OCI-LY3 (cell line): ENCODE measurements around the gene EIPR1.

Source experiments
- H2AFZ ChIP-seq: fragments of 200-600, 300-600 bp; shearing (Covaris generic); 2 replicates; pipeline ENCODE4 v1.6.0; 2014; ENCODE audit warnings: antibody characterized with exemption, low read depth, low read length
- H3K27ac ChIP-seq: fragments of 200-600, 300-600 bp; sonication (generic); 2 replicates; pipeline ENCODE4 v1.5.1; 2014; ENCODE audit warnings: mild to moderate bottlenecking, low read length, moderate library complexity, mixed read lengths
- H3K27me3 ChIP-seq: fragments of 200-600, 300-600 bp; sonication (generic); 2 replicates; pipeline ENCODE4 v1.6.1; 2014; ENCODE audit warnings: low read depth, low read length, mixed read lengths
- H3K36me3 ChIP-seq: fragments of 200-600, 300-600 bp; sonication (generic); replicated peaks from 2 replicates; pipeline ENCODE3; 2014; ENCODE audit warnings: low read depth, low read length, mixed read lengths
- H3K4me1 ChIP-seq: fragments of 300-600, 200-600 bp; sonication (generic); 2 replicates; pipeline ENCODE4 v1.6.1; 2014; ENCODE audit warnings: low read length, mixed read lengths
- H3K4me2 ChIP-seq: fragments of 200-600, 300-600 bp; sonication (generic); 2 replicates; pipeline ENCODE4 v1.6.1; 2014; ENCODE audit warnings: low read length, mixed read lengths
- H3K4me3 ChIP-seq: fragments of 300-600, 200-600 bp; sonication (generic); 2 replicates; pipeline ENCODE4 v1.5.1; 2014; ENCODE audit warnings: antibody characterized with exemption, mild to moderate bottlenecking, low read length, moderate library complexity
- H3K79me2 ChIP-seq: fragments of 300-600, 200-600 bp; shearing (Covaris generic); 2 replicates; pipeline ENCODE4 v1.6.1; 2014; ENCODE audit warnings: mild to moderate bottlenecking, low read length, mixed read lengths
- H3K9ac ChIP-seq: fragments of 300-600, 200-600 bp; shearing (Covaris generic); 2 replicates; pipeline ENCODE4 v1.6.0; 2014; ENCODE audit warnings: mild to moderate bottlenecking, low read length, moderate library complexity
- H3K9me3 ChIP-seq: fragments of 200-600, 300-600 bp; shearing (Covaris generic); 2 replicates; pipeline ENCODE4 v1.6.1; 2014; ENCODE audit warnings: low read length, mixed read lengths; ENCODE audit not compliant: insufficient read depth
- H4K20me1 ChIP-seq: fragments of 200-600, 300-600 bp; sonication (generic); 2 replicates; pipeline ENCODE4 v1.6.1; 2016; ENCODE audit warnings: low read length, mixed read lengths; ENCODE audit not compliant: insufficient read depth
- CTCF ChIP-seq: fragments of 200-600, 300-600 bp; sonication (generic); IDR thresholded peaks from 2 replicates; pipeline ENCODE4 v1.5.1; 2014; ENCODE audit warnings: antibody characterized with exemption, low read length, low read depth
- EZH2phosphoT487 ChIP-seq: fragments of 200-600 bp; shearing (Covaris generic); IDR thresholded peaks from 2 replicates; pipeline ENCODE4 v1.6.1; 2018; ENCODE audit warnings: antibody characterized with exemption, mixed run types, low read depth

Gene EIPR1

DNA sequence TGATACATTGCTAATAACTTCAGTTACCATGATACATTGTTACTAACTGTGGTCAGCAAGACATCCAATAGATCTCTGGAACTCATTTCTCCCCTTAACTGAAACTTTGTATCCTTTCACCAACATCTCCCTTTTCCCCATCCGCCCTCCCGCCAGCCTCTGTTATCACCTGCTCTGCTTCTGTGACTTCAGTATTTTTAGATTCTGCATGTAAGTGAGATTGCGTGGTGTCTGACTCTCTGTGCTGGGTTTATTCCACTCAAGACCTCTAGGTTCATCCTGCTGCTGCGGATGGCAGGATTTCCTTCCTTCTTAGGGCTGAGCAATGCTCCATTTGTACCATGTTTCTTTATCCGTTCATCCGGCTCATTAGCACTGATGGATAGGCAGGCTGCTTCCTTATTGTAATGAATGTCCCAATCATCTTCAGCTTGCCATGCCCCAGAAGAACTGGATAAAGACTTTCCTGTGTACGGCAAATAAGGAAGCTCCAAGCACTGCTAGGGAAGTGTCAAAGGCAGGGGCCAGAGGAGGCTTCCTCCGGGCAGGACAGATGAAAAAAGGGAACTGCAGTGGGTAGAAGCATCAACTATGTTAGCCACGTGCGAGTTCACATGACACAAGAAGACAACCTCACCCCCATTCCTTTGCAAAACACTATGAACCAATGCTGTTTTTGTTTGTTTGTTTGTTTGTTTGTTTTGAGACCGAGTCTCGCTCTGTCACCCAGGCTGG lies 113.4 kb downstream of the EIPR1 start:
- no peak overlapping the region for H3K9ac ChIP-seq
- H3K4me1 ChIP-seq = no peaks in the 10 kb centered on the region
- H2AFZ ChIP-seq = no peak overlapping the region
- H3K9me3 ChIP-seq = no peaks in the 10 kb centered on the region
- H3K4me2 ChIP-seq = no peak overlapping the region
- no peak overlapping the region for H3K27ac ChIP-seq
- H3K4me3 ChIP-seq = no peak overlapping the region
- 0 out of 2 replicates have a peak, but pooled peaks cover 6% of the 10 kb centered on the region for H4K20me1 ChIP-seq
- H3K27me3 ChIP-seq = no peaks in the 10 kb centered on the region
- H3K36me3 ChIP-seq = no peaks in the 10 kb centered on the region
- no peaks in the 10 kb centered on the region for H3K79me2 ChIP-seq
- no peak for TF ChIP-seq CTCF
- no peak for TF ChIP-seq EZH2phosphoT487

DNA sequence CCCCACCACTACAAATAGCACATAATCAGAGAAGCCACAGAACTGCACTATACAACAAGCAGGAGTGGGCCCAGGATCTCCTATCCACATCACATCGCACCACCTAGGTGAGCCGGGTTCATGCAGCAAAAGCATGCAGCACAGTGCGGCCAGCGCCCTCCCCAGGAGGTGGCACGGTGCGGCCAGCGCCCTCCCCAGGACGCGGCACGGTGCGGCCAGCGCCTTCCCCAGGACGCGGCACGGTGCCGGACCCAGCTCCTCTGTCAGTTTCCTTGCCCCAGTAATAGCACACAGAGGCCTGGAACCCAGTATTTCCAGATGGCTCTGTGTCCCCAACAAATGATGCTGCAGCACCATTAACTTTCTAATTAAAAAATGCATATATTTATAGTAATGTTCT lies 114.1 kb downstream of the EIPR1 start:
- TF ChIP-seq CTCF = no peak
- no peak for TF ChIP-seq EZH2phosphoT487
- Histone ChIP-seq H3K36me3 (no peaks in the 10 kb centered on the region), H3K9me3 (no peaks in the 10 kb centered on the region), H3K9ac (no peak overlapping the region), H3K79me2 (no peaks in the 10 kb centered on the region), H3K4me3 (no peak overlapping the region), H3K27me3 (no peaks in the 10 kb centered on the region), H2AFZ (no peak overlapping the region), H3K4me1 (no peaks in the 10 kb centered on the region), H3K27ac (no peak overlapping the region), H4K20me1 (0 out of 2 replicates have a peak, but pooled peaks cover 6% of the 10 kb centered on the region), H3K4me2 (no peak overlapping the region)

GRCh38 chr2:3262437-3263388 lies 114.9 kb downstream of the EIPR1 start:
- Histone ChIP-seq H3K4me3 (no peak overlapping the region), H3K36me3 (no peaks in the 10 kb centered on the region), H3K4me2 (no peak overlapping the region), H3K27ac (no peak overlapping the region), H3K27me3 (no peaks in the 10 kb centered on the region), H3K9me3 (no peaks in the 10 kb centered on the region), H3K9ac (no peak overlapping the region), H2AFZ (no peak overlapping the region), H3K4me1 (no peaks in the 10 kb centered on the region), H4K20me1 (0 out of 2 replicates have a peak, but pooled peaks cover 6% of the 10 kb centered on the region), H3K79me2 (no peaks in the 10 kb centered on the region)
- TF ChIP-seq CTCF = no peak
- no peak for TF ChIP-seq EZH2phosphoT487

DNA sequence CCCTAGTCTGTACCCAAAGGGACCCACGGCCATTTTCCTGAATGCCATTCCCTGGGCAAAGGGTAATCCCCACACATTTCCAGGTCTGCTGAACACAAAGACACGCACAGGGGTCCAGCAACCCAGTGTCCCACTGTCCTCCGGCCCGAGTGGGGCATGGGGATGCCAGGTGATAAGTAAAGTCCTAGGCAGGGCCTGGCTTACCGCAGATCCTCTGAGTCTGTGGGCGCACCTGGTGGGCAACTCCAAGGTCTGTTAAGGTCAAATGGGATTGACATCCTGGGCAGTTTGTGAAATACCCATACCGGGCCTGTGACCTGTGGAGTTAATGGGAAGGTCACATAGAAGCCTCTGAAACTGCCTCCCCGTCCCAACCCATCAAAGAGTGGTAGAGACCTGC lies 116.1 kb downstream of the EIPR1 start:
- Histone ChIP-seq H3K79me2 (no peaks in the 10 kb centered on the region), H3K9ac (no peak overlapping the region), H3K27ac (no peak overlapping the region), H3K9me3 (no peaks in the 10 kb centered on the region), H3K4me2 (no peak overlapping the region), H3K4me1 (no peaks in the 10 kb centered on the region), H3K4me3 (no peak overlapping the region), H4K20me1 (0 out of 2 replicates have a peak, but pooled peaks cover 6% of the 10 kb centered on the region), H2AFZ (no peak overlapping the region), H3K36me3 (no peaks in the 10 kb centered on the region), H3K27me3 (no peaks in the 10 kb centered on the region)
- TF ChIP-seq EZH2phosphoT487 (no peak), CTCF (no peak)
